ENCODE results near the gene RNASE7. TPM values are rescaled to one million over a fixed set of nuclear protein-coding genes. Genes with fewer than 3 reads are reported as not detected.

RNASE7 gene
- total RNA-seq, 2 experiments from 2014 or later = not detected

DNA sequence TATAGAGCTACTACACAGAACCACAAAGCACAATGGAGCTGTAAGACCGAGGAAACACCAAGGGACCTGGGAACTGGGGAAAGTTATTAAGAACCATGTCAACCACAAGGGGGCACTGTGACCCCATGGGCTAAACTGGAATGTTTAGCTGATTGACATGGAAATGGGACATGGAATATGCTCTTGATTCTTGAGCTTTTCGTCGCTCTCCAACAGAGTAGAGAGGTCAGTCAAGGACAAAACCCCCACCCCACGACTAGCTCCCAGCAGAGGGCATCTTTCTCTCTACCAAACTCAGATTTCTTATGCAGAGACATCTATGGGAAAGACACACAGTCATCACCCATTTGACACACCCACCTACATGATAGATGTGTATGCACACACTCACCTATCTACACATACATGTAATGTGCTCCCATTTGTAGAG lies 27.4 kb upstream of the RNASE7 start:
- TF ChIP-seq, protein P1, sequence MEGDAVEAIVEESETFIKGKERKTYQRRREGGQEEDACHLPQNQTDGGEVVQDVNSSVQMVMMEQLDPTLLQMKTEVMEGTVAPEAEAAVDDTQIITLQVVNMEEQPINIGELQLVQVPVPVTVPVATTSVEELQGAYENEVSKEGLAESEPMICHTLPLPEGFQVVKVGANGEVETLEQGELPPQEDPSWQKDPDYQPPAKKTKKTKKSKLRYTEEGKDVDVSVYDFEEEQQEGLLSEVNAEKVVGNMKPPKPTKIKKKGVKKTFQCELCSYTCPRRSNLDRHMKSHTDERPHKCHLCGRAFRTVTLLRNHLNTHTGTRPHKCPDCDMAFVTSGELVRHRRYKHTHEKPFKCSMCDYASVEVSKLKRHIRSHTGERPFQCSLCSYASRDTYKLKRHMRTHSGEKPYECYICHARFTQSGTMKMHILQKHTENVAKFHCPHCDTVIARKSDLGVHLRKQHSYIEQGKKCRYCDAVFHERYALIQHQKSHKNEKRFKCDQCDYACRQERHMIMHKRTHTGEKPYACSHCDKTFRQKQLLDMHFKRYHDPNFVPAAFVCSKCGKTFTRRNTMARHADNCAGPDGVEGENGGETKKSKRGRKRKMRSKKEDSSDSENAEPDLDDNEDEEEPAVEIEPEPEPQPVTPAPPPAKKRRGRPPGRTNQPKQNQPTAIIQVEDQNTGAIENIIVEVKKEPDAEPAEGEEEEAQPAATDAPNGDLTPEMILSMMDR (conservative IDR thresholded peaks at IDR 0.05; ENCODE audit: low read length) = peak; percentile 98
- no peak for TF ChIP-seq EZH2phosphoT487 (IDR thresholded peaks at IDR 0.05; ENCODE audit: borderline replicate concordance, low read depth, low read length)
- peak; percentile 79 for DNase-seq (ENCODE audit: low spot score)
- Histone ChIP-seq H3K4me1 (ENCODE audit: insufficient read depth, low read length, poor library complexity, severe bottlenecking) (no peaks in the 10 kb centered on the region), H3K4me3 (ENCODE audit: low read depth, low read length, poor library complexity, severe bottlenecking) (no peak overlapping the region), H3K9me3 (ENCODE audit: low read length) (no peaks in the 10 kb centered on the region), H3K4me2 (ENCODE audit: low read length) (no peak overlapping the region), H4K20me1 (ENCODE audit: insufficient read depth, low read length) (no peaks in the 10 kb centered on the region), H3K79me2 (ENCODE audit: insufficient read depth, low read depth, low read length) (no peaks in the 10 kb centered on the region), H3K27ac (ENCODE audit: low read depth, low read length, poor library complexity, severe bottlenecking) (no peak overlapping the region), H3K36me3 (ENCODE audit: insufficient read depth, low read length) (no peaks in the 10 kb centered on the region), H2AFZ (ENCODE audit: low read length) (no peak overlapping the region), H3K9me2 (ENCODE audit: insufficient read depth, low read length) (no peaks in the 10 kb centered on the region)
- BruUV-seq (replicated peaks) = no TSS peak
- ChIA-PET POLR2A (interaction anchor here (0.5 to 2.0 kb wide), 9 partner anchors 9 to 205 kb away, joined by 3 to 14 read pairs (median 3); partner anchors contain the start of gene RNASE7), CTCF (ENCODE audit: unreplicated experiment) (interaction anchor here (0.8 to 2.8 kb wide), 9 partner anchors 10 to 95 kb away, joined by 3 to 13 read pairs (median 5); partner anchors contain the start of gene ARHGEF40)
- intact Hi-C loops (cut with micrococcal nuclease; ENCODE audit: unreplicated experiment) = loop anchor here (1.0 to 2.0 kb wide), 3 partner anchors 26 to 90 kb away; no protein-coding TSS in a partner anchor

DNA sequence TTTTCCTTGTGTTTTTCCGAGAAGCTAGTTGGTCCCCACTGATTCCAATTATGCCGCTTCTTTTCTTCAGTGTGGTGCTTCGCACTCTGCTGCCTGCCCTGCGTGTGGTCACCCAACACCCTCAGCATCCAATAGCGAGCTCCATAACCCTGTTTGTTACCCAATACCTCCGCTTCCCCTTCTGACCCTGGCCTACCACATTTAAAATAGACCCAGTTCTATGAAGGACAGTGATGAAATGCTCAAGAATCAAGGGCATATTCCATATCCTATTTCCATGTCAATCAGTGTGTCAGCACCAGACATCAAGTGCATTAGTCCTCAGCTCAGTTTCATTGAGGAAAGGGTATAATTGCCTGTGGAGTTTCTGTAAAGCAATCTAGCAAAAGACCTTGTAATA lies 26.9 kb upstream of the RNASE7 start:
- POLR2A ChIA-PET = interaction anchor here (0.6 to 2.0 kb wide), 6 partner anchors 10 to 204 kb away, joined by 3 to 14 read pairs (median 4); no protein-coding TSS in a partner anchor
- intact Hi-C loops (cut with micrococcal nuclease; ENCODE audit: unreplicated experiment) = loop anchor here (2.0 kb wide), 1 partner anchor 25 kb away; no protein-coding TSS in a partner anchor
- no peaks in the 10 kb centered on the region for H3K36me3 ChIP-seq (ENCODE audit: insufficient read depth, low read length)
- DNase-seq (ENCODE audit: low spot score) = no peak
- H3K27ac ChIP-seq (ENCODE audit: low read depth, low read length, poor library complexity, severe bottlenecking) = no peak overlapping the region
- H3K9me2 ChIP-seq (ENCODE audit: insufficient read depth, low read length) = no peaks in the 10 kb centered on the region
- H3K9me3 ChIP-seq (ENCODE audit: low read length) = no peaks in the 10 kb centered on the region
- no peak overlapping the region for H3K4me3 ChIP-seq (ENCODE audit: low read depth, low read length, poor library complexity, severe bottlenecking)
- H2AFZ ChIP-seq (ENCODE audit: low read length) = no peak overlapping the region
- H3K4me2 ChIP-seq (ENCODE audit: low read length) = no peak overlapping the region
- BruUV-seq (replicated peaks) = no TSS peak
- H3K79me2 ChIP-seq (ENCODE audit: insufficient read depth, low read depth, low read length) = no peaks in the 10 kb centered on the region
- H3K4me1 ChIP-seq (ENCODE audit: insufficient read depth, low read length, poor library complexity, severe bottlenecking) = no peaks in the 10 kb centered on the region
- no peak for TF ChIP-seq EZH2phosphoT487 (IDR thresholded peaks at IDR 0.05; ENCODE audit: borderline replicate concordance, low read depth, low read length)
- TF ChIP-seq, protein P1 (conservative IDR thresholded peaks at IDR 0.05; ENCODE audit: low read length) = no peak
- H4K20me1 ChIP-seq (ENCODE audit: insufficient read depth, low read length) = no peaks in the 10 kb centered on the region
- CTCF ChIA-PET (ENCODE audit: unreplicated experiment) = interaction anchor here (0.5 to 2.8 kb wide), 8 partner anchors 10 to 94 kb away, joined by 3 to 13 read pairs (median 7); partner anchors contain the start of gene ARHGEF40

Data from OCI-LY7 (cell line).